Endodermal cell (in vitro differentiated cells): ENCODE measurements around the gene TECTA. TPM values are rescaled to one million over a fixed set of nuclear protein-coding genes. Genes with fewer than 3 reads are reported as not detected.

ENCODE experiments used
- DNase-seq: peaks from one replicate; pipeline ENCODE4 v3.0.0-alpha.2; 2017
- H3K27ac ChIP-seq: 2 replicates; pipeline ENCODE4 v1.5.1; 2013; ENCODE audit warnings: mild to moderate bottlenecking, low read depth, low read length, moderate library complexity
- H3K27me3 ChIP-seq: 2 replicates; pipeline ENCODE4 v1.6.1; 2013; ENCODE audit warnings: mild to moderate bottlenecking, low read length, moderate library complexity; ENCODE audit not compliant: insufficient read depth, control insufficient read depth, poor library complexity, severe bottlenecking
- H3K36me3 ChIP-seq: 2 replicates; pipeline ENCODE4 v1.7.0; 2013; ENCODE audit warnings: mild to moderate bottlenecking, low read length, moderate library complexity; ENCODE audit not compliant: control insufficient read depth, insufficient read depth
- H3K4me1 ChIP-seq: one replicate; pipeline ENCODE4 v1.7.0; 2013; ENCODE audit warnings: low read length; ENCODE audit not compliant: control insufficient read depth, insufficient read depth
- H3K4me3 ChIP-seq: 2 replicates; pipeline ENCODE4 v1.5.1; 2013; ENCODE audit warnings: mild to moderate bottlenecking, low read length, moderate library complexity
- H3K9ac ChIP-seq: 2 replicates; pipeline ENCODE4 v1.6.1; 2013; ENCODE audit warnings: mild to moderate bottlenecking, low read length, moderate library complexity; ENCODE audit not compliant: poor library complexity, severe bottlenecking; ENCODE audit errors: extremely low read depth
- H3K9me3 ChIP-seq: 2 replicates; pipeline ENCODE4 v1.6.1; 2013; ENCODE audit warnings: mild to moderate bottlenecking, low read length, moderate library complexity; ENCODE audit not compliant: control insufficient read depth
- H3K27ac Mint-ChIP-seq: 2 replicates; pipeline ENCODE4 v1.8.0; 2020; ENCODE audit warnings: mixed read lengths
- H3K27me3 Mint-ChIP-seq: 2 replicates; pipeline ENCODE4 v1.8.0; 2021; ENCODE audit warnings: mild to moderate bottlenecking, mixed read lengths; ENCODE audit not compliant: insufficient read depth
- H3K36me3 Mint-ChIP-seq: 2 replicates; pipeline ENCODE4 v1.8.0; 2020; ENCODE audit warnings: low read depth, mixed read lengths
- H3K4me1 Mint-ChIP-seq: 2 replicates; pipeline ENCODE4 v1.8.0; 2020; ENCODE audit warnings: mixed read lengths
- H3K4me3 Mint-ChIP-seq: 2 replicates; pipeline ENCODE4 v1.8.0; 2020; ENCODE audit warnings: mild to moderate bottlenecking, moderate library complexity, mixed read lengths
- H3K9me3 Mint-ChIP-seq: 2 replicates; pipeline ENCODE4 v1.8.0; 2020; ENCODE audit warnings: mild to moderate bottlenecking, mixed read lengths
- WGBS, 2 experiments: methylation state at CpG; one replicate each; pipeline versions ENCODE4 v1.1.5 to v1.1.7; 2013; ENCODE audit warnings: missing lambda C conversion rate in 2 of 2, mixed read lengths in 1 of 2; ENCODE audit not compliant: insufficient coverage in 1 of 2, insufficient read length in 1 of 2; 5-methylcytosine and 5-hydroxymethylcytosine counted together
- total RNA-seq, 2 donors: library from RNA; stranded (reverse); fragmentation: NEBNext Ultra II Directional in 1 of 2; extraction: Animal tissue kit (Norgen Biotek cat#: 25700) in 1 of 2; gene quantifications; 2 replicates in 1 of 2; 3 replicates in 1 of 2; pipeline ENCODE4 v1.2.1, GENCODE V29; 2021
- TF ChIP-seq, protein P1 (sequence below): fragments of 200-600 bp; sonication (generic); conservative IDR thresholded peaks from 2 replicates; pipeline ENCODE4 v1.5.0; 2021; ENCODE audit warnings: antibody characterized with exemption, mild to moderate bottlenecking

TECTA gene
- total RNA-seq, 2 donors from 2014 or later, result 1.4 to 2.2 TPM

DNA sequence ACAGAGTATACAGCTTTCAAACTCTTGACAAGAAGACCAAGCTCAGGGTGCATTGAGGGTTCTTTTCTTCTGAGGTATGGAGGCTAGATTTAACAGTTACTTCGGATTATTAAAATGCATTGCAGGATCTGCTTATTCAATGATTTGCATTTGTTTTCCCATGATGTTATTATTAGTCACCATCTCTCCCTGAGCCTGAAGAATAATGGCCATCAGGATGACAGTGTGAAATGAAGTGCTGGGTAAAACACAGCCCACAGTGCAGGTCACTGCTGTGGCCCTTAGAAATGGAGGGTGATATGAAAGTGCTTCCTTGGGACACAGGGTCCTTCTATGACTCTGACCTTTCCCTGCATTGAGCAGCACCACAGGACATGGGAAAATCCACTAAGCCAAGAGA lies 40.0 kb downstream of the TECTA start:
- peaks cover 1% of the 10 kb centered on the region for H3K27me3 Mint-ChIP-seq
- Histone ChIP-seq H3K4me1 (peaks cover 2% of the 10 kb centered on the region), H3K36me3 (no peaks in the 10 kb centered on the region), H3K27me3 (no peaks in the 10 kb centered on the region), H3K9ac (no peak overlapping the region), H3K9me3 (no peaks in the 10 kb centered on the region), H3K4me3 (no peak overlapping the region), H3K27ac (no peak overlapping the region)
- no peak overlapping the region for H3K4me3 Mint-ChIP-seq
- WGBS, 2 experiments, result 88% methylated on average over 1 of the region's 1 CpG; no CpG with 5 or more reads in 1 of the 2 experiments
- no peak overlapping the region for H3K27ac Mint-ChIP-seq
- no peaks in the 10 kb centered on the region for H3K9me3 Mint-ChIP-seq
- DNase-seq, result no peak
- H3K4me1 Mint-ChIP-seq, result peaks cover 5% of the 10 kb centered on the region
- TF ChIP-seq, protein P1, sequence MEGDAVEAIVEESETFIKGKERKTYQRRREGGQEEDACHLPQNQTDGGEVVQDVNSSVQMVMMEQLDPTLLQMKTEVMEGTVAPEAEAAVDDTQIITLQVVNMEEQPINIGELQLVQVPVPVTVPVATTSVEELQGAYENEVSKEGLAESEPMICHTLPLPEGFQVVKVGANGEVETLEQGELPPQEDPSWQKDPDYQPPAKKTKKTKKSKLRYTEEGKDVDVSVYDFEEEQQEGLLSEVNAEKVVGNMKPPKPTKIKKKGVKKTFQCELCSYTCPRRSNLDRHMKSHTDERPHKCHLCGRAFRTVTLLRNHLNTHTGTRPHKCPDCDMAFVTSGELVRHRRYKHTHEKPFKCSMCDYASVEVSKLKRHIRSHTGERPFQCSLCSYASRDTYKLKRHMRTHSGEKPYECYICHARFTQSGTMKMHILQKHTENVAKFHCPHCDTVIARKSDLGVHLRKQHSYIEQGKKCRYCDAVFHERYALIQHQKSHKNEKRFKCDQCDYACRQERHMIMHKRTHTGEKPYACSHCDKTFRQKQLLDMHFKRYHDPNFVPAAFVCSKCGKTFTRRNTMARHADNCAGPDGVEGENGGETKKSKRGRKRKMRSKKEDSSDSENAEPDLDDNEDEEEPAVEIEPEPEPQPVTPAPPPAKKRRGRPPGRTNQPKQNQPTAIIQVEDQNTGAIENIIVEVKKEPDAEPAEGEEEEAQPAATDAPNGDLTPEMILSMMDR, result no peak
- no peaks in the 10 kb centered on the region for H3K36me3 Mint-ChIP-seq

DNA sequence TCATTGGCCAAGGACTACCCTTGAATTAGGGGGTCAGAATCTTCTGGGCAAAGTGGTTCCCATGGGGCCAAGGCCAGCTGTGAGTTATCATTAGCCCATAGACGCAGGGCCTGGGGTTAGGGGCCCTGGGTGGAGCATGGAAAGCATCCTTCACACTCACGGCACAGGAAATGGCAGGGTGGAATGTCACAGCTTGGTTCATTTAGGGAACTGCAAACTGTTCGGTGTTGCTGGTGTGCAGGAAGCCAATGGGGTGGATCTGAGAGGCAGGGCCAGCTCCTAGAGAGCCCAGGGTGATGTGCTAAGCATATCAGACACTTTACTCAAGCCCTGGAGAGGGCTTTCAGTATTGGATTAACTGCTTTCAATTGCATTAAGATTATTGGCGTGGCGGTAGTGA lies 42.9 kb downstream of the TECTA start:
- Mint-ChIP-seq H3K4me3 (no peak overlapping the region), H3K4me1 (peaks cover 5% of the 10 kb centered on the region), H3K36me3 (no peaks in the 10 kb centered on the region), H3K27ac (no peak overlapping the region), H3K27me3 (no peaks in the 10 kb centered on the region), H3K9me3 (no peaks in the 10 kb centered on the region)
- Histone ChIP-seq H3K4me3 (no peak overlapping the region), H3K27me3 (no peaks in the 10 kb centered on the region), H3K9me3 (no peaks in the 10 kb centered on the region), H3K4me1 (peaks cover 2% of the 10 kb centered on the region), H3K9ac (no peak overlapping the region), H3K27ac (no peak overlapping the region), H3K36me3 (no peaks in the 10 kb centered on the region)
- TF ChIP-seq, protein P1, result no peak
- WGBS, 2 experiments, result 88 to 93% methylated on average over 5 of the region's 5 CpGs
- no peak for DNase-seq

DNA sequence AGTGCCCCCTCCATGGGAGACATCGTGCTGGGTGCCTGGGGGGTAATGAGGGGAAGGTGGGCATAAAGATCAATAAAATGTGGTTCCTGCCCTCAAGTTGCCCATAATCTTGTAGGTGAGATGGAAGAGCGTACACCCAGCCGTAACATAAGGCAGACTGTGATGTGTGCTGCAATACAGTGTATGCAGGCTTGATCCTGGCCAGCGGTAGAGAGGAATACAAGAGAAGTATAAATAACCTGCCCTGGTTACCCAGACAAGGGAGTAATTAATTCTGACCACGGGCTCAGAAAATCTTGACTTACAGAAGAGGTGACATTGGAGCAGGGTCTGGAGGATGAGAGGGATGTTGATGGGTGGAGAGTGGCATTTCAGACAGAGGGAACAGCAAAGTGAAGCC lies 43.7 kb downstream of the TECTA start:
- Mint-ChIP-seq H3K4me1 (peaks cover 5% of the 10 kb centered on the region), H3K27ac (no peak overlapping the region), H3K4me3 (no peak overlapping the region), H3K36me3 (no peaks in the 10 kb centered on the region), H3K9me3 (no peaks in the 10 kb centered on the region), H3K27me3 (no peaks in the 10 kb centered on the region)
- 94 to 98% methylated on average over 4 to 5 of the region's 5 CpGs for WGBS, 2 experiments
- no peak overlapping the region for H3K27ac ChIP-seq
- peaks cover 2% of the 10 kb centered on the region for H3K4me1 ChIP-seq
- H3K9me3 ChIP-seq, result no peaks in the 10 kb centered on the region
- no peaks in the 10 kb centered on the region for H3K36me3 ChIP-seq
- no peaks in the 10 kb centered on the region for H3K27me3 ChIP-seq
- no peak overlapping the region for H3K9ac ChIP-seq
- TF ChIP-seq, protein P1, result no peak
- no peak overlapping the region for H3K4me3 ChIP-seq
- DNase-seq, result no peak
